GM19238 (cell line): Measurements from ENCODE around the gene NEK10.

Experiments
- DNase-seq: peaks from one replicate; pipeline ENCODE4 v3.0.0; 2011; ENCODE audit warnings: low spot score; ENCODE audit not compliant: insufficient read length

Gene NEK10

GRCh38 chr3:27105904-27106303 is 263.3 kb downstream of the NEK10 start:
- no peak for DNase-seq

- no peak for DNase-seq
These were observed 272.0 kb downstream of the NEK10 start for GRCh38 chr3:27097182-27097581.

GRCh38 chr3:27095553-27096222 is 273.5 kb downstream of the NEK10 start:
- DNase-seq, result no peak

DNA sequence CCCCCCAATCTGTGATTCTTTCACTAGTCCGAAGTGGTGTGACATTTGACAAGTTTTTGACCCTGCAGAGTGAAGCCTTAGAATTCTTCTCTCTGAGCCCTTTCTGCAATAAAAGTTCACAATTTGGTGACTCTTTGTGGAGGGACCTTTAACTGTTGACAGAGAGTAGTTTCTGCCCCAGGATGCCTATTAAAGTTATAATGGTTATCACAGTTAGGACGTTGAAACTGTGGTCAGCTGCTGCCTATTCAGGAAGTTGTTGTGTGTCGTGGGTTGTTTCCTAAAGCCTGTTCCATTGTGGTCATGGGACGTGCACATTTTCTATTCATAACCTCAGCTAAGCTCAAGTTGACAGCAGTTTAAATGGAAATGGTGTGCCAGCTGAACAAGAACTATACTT is 274.5 kb downstream of the NEK10 start:
- DNase-seq, result no peak

DNA sequence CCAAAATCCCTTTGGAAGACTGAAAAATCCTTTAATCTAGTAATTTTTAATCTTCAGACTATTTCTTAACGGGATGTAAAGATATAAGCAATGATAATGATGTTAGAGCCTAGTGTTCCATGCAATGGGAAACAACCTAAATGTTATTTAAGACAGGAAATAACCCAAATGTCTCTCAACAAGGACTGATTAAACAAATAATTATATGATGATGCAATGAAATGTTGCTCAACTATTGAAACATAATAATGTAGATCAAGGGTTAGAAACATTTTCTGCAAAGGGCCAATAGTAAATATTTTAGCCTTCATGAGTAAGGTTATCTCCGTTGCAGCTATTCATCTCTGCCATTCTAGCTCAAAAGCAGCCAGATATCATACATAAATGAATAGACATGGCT is 275.4 kb downstream of the NEK10 start:
- no peak for DNase-seq

DNA sequence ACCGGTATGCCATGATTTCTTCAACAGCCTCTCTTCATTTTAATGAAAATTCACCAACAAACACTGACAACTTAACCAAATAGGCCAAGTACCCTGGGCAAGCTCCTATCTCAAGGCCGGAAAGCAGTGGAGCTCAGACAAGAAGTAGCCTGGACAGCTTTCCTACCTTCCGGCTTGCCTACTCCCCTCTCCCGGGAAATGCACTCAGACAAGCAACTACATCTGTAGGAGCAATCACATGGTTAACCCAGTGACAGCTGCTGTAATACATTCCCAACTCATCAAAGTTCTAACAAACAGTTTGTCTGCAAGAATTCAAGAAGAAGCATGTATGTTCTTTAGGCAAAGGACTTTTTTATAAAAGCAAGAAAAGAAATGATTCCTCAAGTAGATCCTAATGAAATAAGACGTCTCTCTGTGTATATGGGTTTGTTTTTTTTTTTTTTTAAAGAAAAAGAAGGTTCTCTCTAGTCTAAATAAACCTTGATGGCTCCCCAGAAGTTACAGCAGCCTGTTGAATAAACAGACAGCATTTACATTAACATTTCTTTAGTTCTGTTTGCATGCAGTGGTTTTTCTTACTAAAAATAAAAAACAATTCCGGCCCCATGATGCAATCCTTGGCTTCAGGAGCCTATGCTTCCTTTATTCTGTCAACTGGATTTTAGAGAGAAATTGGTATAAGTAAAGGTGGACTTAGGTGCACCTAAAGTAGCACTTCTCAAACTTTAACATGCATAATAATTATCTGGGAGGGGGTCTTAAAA is 278.7 kb downstream of the NEK10 start:
- no peak for DNase-seq

DNA sequence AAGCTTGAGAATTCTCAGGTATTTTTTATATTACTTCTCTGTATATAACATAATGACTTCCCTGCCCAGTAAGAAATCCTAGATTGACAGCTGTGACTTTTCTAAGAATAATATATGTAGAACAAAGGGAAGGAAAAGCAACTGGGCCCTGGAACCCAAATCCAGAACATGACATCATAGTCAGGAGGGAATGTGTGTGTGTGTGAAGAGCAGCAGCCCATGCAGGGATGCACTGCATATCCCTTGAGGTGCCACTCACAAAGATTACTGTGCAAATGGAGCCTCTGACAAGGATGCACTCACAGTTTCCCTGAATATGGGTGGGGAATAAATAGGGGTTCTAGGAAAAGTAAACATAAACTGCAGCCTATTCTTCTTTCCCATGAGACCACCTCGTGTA is 279.5 kb downstream of the NEK10 start:
- DNase-seq, result no peak

DNA sequence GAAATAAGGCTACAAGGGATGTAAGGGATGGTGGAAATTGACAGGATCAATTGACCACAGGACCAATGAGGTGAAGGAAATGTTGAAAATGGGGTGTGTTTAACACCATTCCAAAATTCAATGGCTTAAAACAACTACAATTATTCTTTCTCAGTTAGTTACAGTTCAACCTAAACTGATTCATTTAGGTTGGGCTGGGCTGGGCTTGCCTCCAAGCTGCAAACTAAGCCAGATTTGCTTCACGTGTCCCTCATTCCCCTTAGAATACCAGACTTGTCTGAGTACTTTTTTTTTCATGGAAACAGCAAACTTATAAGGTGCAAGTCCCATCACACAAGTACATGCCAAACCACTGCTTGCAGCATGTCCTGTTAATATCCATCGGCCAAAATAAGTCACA is 280.1 kb downstream of the NEK10 start:
- no peak for DNase-seq

DNA sequence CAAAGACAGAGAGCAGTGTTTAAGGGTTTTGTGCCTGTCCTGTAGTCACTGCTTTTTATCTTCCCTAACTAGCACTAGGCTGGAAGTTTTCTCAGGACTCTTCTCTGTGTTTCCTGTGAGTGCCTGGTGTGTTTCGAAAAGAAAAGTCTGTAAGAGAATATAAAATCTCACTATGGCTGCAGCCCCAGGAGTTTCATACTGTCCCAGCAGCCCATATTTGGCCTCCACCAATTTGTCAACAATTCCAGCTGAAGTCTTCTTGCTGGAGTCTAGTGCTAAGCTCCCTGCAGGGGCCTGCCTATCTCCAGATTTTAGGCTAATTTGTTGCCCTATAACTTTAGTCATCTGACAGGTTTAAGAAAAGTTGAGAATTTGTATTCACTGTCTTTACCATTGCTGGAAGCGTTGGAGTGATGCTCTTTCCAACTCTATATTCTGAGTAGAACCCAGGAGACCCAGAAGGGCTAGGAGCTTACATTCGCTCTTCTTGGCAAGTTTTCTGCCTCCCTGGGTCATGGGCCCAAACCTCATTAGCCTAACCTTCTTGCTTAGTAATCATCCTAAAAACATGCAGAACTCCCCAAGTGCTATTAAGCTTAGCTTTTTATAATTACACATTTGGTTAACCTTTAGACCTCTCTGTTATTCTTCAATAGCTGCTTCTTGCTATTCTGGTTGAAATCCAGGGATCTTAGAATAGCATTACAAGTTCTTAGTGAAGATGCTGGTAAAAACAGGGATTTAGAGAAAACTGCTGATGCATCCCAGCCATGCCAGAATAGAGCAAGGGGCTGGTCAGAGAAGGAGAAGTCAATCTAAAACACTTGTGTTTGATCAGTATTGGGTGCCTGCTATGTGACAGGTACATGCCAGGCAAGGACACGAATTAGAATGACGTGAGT is 283.1 kb downstream of the NEK10 start:
- DNase-seq, result no peak

DNA sequence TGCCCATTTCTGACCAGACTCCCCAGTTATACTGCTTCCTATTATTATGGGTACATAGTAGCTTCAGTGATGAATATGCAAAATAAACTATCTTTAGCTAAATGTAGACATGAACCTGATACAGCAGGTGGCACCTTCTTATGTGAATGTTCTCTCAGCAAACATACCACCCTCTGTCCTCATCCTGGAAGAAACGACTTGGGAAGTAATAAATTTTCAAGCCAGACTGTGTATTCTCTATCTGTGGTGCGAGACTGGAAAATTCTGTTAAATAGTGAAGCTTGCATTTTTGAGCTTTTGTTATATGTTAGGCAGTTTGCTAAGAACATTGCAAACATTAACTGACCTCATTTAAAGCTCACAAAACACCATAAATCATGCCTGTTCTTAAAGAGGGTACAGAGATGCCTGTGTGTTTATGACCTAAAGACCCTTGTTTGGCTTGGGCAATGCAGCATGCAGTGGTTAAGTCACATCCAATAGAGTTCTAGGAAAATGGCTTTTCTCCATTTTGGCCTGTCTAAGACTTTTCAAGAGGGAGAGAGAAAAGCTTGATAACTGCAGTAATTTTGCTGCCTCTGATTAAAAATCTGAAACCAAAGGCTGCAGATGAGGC is 287.1 kb downstream of the NEK10 start:
- no peak for DNase-seq

DNA sequence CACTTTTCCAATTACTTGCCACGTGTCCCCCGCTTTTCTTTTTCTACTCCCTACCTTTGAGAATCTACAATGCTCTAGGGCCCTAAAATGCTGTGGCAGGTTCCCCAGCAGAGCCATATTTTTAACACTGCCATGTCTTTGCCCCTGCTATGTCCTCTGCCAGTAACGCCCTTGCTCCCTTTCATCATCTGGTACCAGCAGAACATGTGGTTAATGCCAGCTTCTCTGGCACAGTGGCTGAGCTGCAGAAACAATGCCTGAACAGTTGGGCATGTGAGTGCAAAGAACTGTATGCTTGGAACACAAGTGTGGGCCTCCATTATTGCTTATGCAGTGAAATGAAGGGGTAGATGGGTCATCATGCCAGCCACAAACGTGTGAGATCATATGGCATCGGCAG is 287.6 kb downstream of the NEK10 start:
- DNase-seq, result no peak

DNA sequence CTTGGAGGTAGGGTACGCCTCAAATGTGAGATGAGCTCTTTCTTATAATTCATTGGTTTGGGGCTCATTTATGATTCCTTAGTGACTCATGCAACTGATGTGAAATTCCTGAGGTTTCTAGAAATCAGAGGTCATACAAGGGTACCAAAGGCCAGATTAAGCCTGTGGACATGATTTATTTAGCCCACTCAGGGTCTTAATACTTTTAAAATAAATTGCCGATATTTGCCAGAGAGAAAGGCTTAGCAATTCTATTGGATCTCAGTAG is 289.0 kb downstream of the NEK10 start:
- DNase-seq, result no peak

- no peak for DNase-seq
These were observed 289.5 kb downstream of the NEK10 start for GRCh38 chr3:27079427-27080257.

GRCh38 chr3:27078246-27078913 is 290.8 kb downstream of the NEK10 start:
- DNase-seq, result no peak

DNA sequence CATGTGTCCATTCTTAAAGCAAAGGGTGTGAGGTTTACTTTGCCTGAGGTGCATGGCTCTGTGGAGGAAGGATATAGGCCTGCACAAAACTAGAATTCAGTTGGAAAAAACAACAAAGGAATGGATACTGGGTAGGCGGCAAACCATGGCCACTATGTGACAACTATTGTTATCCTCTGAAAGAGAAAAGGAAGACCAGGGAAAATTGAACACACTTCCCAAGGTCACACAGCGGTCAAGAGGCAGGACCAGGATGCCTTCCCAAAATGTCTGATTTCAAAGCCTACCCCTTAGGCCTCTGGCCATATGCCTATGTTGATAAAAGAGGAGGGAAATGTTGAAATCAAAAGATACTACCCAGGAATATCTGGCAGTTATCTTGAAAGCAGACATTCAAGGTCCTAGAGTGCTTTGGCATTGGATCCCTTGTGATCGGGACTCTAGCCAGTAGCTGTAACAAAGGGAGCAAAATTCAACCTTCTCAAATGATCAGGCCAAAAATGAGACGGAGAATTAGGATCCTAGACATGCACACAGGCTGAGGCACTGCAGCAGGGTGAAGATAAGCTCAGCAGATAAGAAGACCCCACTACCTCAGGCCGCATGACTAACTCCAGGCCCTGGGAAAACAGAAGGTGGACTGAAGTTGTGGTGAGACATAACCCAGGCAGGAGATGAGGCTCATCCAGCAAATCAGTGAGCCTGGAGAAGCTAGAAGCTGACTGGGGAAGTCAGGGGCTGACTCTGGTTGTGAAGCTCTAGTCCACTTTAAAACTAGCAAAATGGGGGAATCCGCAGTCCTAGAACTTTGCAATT is 292.2 kb downstream of the NEK10 start:
- no peak for DNase-seq

GRCh38 chr3:27074914-27075313 is 294.3 kb downstream of the NEK10 start:
- no peak for DNase-seq

DNA sequence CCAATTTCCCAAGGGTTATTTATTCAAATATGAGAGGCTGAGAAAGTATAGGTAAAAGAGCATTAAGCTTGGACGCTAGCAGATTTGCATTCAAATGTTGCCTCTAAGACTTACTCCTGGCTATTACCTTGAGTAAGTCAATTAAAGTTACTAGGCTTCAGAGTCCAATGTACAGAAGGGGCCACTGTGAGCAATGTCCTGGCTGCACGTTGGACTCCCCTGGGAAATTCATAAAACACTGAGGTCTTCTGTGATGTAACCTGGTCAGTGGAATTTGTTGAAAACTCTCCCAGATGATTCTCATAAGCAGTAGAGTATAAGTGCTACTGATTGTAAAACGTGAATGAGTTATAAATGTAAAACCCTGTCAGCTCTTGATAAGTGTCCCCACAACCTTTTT is 295.3 kb downstream of the NEK10 start:
- no peak for DNase-seq

DNA sequence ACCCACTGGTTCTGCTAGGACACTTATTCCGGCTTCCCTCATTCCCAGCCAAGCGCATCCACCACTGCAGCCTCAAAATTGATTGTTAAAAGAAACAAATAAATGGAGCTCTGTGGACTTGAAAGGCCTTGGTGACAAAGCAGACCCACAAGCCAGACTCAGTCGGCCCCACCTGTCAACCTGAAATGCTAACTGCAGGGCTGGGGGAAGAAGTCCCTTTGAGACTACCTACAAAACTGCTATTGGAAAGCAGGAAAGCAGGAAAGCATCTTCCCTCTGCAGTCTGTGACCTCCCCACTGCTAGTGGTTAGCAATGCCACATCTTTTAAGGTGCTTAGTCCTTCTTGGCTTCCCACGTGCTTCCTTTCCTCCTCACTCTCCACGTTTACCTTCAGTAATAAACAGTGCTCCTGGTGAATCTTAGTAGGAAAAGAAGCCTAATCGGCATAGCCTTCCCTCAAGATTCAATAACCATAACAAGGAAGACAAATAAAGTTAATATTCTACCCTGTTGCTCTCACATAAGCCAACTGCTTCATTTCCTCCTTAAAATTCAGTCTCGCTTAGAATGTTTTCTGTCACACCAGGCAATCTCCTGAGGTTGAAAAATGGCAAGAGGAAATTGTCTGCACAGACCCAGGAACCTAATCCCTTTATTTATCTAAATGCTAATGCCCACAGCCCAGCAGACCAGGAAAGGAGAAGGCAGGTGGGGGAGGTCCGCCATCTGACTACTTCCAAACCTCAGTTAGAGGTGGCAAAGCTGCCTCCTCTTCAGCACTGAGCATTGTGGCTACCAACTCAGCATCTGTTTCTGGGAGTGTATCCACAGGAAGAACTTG is 296.2 kb downstream of the NEK10 start:
- DNase-seq, result no peak

DNA sequence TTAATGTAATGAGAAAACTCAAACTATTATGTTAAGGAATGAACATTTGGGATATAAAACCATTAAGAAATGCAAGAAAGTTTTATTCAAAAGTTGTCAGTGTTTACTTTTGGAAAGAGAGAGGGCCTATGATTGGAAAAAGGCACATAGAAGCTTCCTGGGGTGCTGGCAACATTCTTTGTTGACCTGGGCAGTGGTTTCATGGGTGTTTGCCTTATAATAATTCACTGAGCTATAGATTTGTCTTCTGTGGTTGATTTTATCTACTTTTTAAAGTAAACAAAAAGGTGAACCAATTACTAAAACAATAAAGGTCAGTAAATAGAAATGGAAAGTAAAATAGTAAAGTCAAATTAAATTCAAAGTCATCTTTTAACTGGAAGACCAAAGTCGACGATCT is 308.8 kb downstream of the NEK10 start:
- no peak for DNase-seq
